GM10266 (cell line): ENCODE results near the gene BCAS1.

Experiments
- DNase-seq: peaks from one replicate; pipeline ENCODE4 v3.0.0; 2012; ENCODE audit errors: extremely low spot score
- CTCF ChIP-seq: IDR thresholded peaks from 2 replicates; pipeline ENCODE4 v1.5.1; 2012; ENCODE audit warnings: mild to moderate bottlenecking, low read depth; ENCODE audit not compliant: control insufficient read depth, insufficient read depth; ENCODE audit errors: missing control alignments

Gene BCAS1

GRCh38 chr20:53995949-53996348, 74.4 kb downstream of the BCAS1 start:
- no peak for DNase-seq
- no peak for TF ChIP-seq CTCF

- TF ChIP-seq CTCF: no peak
- DNase-seq: no peak
Observed at GRCh38 chr20:53994088-53994487, 76.3 kb downstream of the BCAS1 start.

- no peak for TF ChIP-seq CTCF
- no peak for DNase-seq
Observed at GRCh38 chr20:53993310-53993709, 77.1 kb downstream of the BCAS1 start.

GRCh38 chr20:53990768-53991450, 79.5 kb downstream of the BCAS1 start:
- DNase-seq: no peak

GRCh38 chr20:53990003-53990402, 80.4 kb downstream of the BCAS1 start:
- TF ChIP-seq CTCF: no peak

More at GRCh38 chr20:53990768-53991450, 79.5 kb downstream of the BCAS1 start:
- no peak for TF ChIP-seq CTCF

GRCh38 chr20:53989401-53989800, 81.0 kb downstream of the BCAS1 start:
- DNase-seq: no peak
- TF ChIP-seq CTCF: no peak

More at GRCh38 chr20:53990003-53990402, 80.4 kb downstream of the BCAS1 start:
- no peak for DNase-seq

- no peak for TF ChIP-seq CTCF
- no peak for DNase-seq
Observed at GRCh38 chr20:53986037-53986650, 84.2 kb downstream of the BCAS1 start.
